ENCODE measurements around the gene SLC34A2.

DNA sequence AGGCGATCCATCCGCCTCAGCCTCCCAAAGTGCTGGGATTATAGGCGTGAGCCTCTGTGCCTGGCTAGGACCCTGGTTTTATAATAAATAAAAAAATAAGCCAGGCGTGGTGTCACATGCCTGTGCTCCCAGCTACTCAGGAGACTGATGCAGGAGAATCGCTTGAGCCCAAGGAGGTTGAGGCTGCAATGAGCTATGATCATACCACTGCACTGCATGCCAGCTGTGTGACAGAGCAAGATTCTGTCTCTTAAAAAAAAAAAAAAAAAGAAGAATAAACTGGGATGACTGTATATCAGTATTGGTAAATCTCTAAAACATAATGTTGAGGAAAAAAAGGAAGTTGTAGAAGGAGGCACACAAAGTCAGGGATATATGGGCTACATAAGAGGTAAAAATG lies 45.7 kb upstream of the SLC34A2 start:
- TF ChIP-seq, protein P1, sequence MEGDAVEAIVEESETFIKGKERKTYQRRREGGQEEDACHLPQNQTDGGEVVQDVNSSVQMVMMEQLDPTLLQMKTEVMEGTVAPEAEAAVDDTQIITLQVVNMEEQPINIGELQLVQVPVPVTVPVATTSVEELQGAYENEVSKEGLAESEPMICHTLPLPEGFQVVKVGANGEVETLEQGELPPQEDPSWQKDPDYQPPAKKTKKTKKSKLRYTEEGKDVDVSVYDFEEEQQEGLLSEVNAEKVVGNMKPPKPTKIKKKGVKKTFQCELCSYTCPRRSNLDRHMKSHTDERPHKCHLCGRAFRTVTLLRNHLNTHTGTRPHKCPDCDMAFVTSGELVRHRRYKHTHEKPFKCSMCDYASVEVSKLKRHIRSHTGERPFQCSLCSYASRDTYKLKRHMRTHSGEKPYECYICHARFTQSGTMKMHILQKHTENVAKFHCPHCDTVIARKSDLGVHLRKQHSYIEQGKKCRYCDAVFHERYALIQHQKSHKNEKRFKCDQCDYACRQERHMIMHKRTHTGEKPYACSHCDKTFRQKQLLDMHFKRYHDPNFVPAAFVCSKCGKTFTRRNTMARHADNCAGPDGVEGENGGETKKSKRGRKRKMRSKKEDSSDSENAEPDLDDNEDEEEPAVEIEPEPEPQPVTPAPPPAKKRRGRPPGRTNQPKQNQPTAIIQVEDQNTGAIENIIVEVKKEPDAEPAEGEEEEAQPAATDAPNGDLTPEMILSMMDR (IDR thresholded peaks at IDR 0.05), result no peak
- TF ChIP-seq POLR2A (IDR thresholded peaks at IDR 0.05), result no peak
